Stimulated activated CD4-positive, alpha-beta T cell treated with anti-CD3 and anti-CD28 coated beads, TNF-alpha, amount 100 ng/mL, for 48 hours (primary cell): ENCODE measurements around the gene GNAQ.

Experiments used
- DNase-seq, 3 donors: peaks; one replicate each; pipeline ENCODE4 v3.0.0-alpha.2; 2020; ENCODE audit warnings: low read depth in 3 of 3

Gene GNAQ

GRCh38 chr9:77843871-77844155 lies 187.8 kb downstream of the GNAQ start:
- no peak for DNase-seq

- no peak for DNase-seq
Observed at GRCh38 chr9:77843076-77843870, 188.3 kb downstream of the GNAQ start.

GRCh38 chr9:77841739-77842386 lies 189.7 kb downstream of the GNAQ start:
- no peak for DNase-seq

DNA sequence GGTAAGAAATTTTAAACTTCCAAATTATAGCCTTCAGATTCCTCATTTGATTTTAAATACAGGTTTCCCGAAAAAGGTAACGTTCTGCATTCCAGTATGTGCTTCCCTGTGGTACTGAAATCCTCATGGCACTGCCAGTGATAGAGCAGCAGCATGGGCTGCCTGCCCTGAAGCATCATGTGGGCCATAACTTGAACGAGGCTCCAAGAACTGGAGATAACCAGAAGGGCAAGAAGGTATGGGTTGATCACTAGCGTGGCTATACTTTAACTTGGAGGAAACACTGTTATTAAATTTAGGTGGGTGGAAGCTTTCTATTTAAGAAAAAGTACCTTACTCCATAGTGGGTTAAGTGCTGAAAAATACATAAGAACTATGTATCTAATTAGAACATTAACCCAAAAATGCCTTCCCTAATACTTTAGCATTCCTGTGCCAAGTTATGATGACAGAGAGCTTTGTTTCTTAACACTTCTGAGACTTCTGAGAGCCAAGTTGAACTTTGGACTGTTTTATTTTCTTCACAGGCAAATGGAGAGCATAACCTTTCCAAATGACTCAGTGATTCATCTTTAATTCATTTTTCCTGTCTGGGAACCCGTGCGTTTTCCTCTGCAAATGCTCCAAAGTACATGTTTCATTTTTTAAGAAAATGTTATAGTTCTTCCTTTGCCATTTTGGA lies 192.0 kb downstream of the GNAQ start:
- no peak for DNase-seq

- DNase-seq: no peak
Observed at GRCh38 chr9:77838986-77839385, 192.6 kb downstream of the GNAQ start.

DNA sequence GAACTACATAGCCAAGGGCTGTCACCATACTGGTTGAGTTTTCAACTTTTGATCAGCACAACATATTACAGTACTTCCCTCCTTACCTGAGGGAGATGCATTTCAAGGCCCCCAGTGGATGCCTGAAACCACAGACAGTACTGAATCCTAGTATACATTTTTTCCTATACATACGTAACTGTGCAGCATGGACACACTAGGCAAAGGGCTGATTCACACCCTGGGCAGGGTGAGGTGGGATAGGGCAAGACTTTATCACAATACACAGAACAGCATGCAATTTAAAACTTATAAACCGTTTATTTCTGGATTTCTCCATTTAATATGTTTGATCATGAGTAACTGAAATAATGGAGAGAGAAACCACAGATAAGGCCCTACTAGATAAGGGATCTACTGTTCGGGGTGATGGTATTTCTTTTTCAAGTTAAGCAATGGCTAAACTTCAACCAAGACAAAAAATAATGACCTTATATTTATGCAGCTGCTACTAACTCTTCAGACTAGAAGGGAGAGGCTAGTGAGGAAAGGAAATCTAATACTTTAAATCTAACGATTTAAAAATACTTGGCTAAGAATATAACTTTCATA lies 196.6 kb downstream of the GNAQ start:
- no peak for DNase-seq

GRCh38 chr9:77833561-77834429 lies 197.8 kb downstream of the GNAQ start:
- DNase-seq: no peak

DNA sequence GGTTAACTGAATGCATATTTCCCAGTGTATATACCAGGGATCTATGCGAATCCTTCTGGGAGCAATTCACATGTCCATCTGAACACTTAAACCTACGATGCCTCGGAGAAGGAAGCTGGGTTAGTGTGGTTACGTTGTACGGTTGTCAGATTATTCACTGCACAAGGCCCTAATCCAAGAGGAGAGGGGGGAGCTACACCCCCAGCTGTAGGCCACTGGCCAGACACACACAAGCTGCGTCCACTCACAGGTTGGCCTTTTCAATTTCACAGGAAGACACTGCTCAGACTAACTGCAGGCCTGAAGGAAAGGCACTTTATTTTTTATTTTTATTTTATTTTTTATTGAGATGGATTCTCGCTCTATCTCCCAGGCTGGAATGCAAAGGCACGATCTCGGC lies 199.0 kb downstream of the GNAQ start:
- DNase-seq: no peak

GRCh38 chr9:77831781-77832180 lies 199.8 kb downstream of the GNAQ start:
- no peak for DNase-seq

DNA sequence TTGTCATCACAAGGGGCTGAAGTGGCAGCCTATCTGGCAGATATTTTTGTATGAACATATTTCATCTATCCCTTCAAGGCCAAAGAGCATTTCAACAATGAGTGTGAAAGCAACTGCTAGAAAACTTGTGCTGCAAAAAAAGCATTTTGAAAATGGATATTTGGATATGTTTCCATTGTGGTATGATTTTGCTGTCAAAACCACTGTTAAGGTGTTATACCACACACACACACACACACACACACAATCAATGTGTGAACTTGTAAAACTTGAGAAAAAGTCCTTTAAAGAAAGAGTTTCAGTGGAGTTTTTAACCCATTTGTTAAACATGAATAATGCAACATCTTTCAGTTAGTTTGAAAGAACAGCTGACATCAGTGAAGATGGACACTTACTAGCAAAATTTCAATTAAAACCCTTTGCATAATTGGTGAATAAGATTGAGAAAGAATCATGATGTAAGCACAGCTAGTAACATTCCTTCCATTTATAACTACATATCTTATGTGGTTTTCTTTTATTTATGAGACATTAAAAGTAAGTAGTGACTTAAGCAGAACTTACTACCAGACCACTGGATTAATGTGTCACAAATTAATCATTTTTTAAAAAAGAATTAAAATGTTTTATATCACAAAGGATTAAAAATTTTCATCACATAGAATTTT lies 200.9 kb downstream of the GNAQ start:
- no peak for DNase-seq

- no peak for DNase-seq
Observed at GRCh38 chr9:77829420-77829819, 202.2 kb downstream of the GNAQ start.

- DNase-seq: no peak
Observed at GRCh38 chr9:77827104-77827784, 204.4 kb downstream of the GNAQ start.

DNA sequence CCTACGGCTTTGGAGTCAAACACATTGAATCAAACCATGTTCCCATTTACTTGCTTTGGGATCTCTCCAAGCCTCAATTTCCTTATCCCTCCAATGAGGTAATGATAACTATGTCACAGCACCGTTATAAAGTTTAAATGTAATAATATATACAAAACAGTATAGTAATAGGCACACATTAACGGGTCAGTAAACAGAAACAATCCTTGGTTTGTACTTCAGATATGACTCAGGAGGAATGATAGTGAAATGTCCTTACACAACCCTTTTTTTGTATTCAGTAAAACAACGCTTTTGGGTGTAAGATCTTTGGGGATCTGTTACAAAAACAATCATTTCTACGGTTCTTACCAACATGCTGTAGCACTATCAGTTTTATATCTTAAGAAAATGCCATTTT lies 205.0 kb downstream of the GNAQ start:
- DNase-seq: no peak

DNA sequence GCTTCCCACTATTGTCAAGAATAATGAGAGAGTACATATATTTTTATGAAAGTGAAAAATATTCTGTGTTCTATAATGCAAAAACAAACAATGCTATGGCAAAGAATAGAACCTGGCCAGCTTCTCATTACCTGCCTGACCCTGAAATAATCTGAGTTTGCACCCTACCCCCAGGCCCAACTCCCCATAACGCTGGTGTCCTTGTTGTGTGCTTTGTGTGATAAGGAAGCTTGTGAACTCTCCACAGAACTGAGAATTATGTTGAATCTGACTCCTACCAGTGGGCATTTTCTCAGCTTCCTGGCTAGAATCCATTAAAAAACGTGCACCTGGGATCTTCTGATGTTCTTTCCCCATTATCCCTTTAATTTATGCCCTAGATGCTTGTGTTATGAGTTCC lies 205.5 kb downstream of the GNAQ start:
- DNase-seq: no peak

GRCh38 chr9:77825361-77825760 lies 206.2 kb downstream of the GNAQ start:
- no peak for DNase-seq

DNA sequence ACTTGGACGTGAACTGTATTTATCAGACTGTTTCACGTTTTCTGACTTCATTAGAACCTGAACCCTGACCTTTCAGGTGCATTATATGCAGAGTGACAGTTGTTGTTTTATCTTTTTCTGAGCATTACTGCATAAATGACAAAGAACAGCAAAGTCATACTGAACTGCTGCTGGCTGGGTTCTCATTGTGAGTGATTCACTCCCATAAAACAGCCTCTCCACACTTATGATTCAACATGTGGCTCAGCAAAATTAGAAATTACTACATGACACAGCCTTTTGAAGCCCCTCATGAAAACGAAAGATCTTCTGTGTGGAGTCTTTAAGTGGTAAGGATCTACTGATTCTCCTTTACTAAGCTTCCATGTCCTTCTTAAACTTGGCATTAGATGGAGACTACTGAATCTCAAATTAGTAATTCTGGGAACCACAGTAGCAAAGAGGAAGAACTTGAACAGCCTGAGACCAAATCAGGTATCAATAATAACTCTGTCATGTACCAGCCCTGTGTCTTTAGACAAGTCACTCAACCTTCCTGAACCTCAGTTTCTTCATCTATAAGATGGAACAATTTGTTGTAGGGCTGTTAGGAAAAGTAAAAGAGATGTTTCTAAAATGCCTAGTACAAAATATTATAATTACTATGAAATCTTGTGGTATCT lies 211.2 kb downstream of the GNAQ start:
- no peak for DNase-seq

- no peak for DNase-seq
Observed at GRCh38 chr9:77819657-77820056, 212.0 kb downstream of the GNAQ start.

DNA sequence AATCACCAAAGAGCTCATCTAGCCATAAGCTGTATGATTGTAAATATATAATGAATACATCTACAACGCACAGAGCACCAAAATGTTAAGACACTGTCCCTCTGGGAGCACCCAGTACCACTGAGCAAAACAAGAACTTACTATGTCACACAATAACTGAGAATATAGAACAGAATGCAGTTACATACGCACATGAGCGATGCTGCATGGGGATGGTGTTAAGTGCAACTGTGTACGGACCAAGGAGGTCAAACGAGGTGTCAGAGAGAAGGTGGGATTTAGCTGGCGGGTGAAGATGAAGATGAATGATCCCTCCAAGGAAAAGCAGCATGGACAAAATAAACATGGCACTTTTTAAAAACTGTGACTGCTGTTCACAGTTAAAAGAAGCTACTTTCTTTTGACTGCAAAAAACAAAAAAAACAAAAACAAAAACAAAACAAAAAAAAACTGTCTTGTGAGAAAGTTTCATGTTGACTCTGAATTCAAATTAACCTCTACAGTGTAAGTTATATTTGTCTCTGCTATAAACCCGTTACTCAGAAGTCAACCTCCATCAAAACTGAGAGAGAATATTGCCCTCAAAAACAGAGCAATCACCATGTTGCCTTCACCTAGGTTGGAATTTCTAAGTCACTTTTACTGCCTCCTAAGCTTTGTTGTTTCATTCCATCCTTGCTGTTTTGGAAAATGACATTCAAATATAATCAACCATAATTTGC lies 213.9 kb downstream of the GNAQ start:
- no peak for DNase-seq

DNA sequence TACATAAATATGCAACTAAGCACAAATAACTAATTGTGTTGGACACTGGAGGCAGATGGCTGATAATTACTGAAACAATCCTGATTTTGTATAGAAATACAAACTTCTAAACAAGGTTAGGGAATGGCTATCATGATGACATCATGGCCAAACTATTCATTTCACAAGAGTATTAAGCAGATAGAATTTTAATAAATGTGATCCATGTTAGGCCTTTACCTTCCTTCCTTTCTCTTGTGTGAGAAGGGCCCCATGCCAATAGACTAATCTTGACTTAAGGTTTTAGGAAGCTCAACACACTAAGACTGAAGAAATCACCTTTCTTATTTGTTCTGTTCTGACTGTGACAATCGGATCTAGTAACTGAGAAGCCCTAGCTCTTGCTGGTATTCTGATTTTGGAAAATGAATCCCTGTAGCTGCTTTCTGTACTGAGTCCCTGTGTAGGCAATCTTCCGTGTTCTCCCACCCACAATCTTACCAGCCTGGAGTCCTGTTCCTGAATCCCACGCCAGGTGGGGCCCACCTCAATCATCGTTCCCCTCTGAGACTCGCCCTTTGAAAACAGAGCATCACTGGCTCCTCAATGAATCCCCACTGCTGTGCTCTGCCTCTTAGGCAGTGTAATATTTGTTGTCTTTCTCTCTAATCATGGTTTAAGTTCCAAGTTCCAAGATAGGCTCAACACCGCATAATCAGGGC lies 214.8 kb downstream of the GNAQ start:
- DNase-seq: no peak
